ENCODE results near the gene MRPS23. TPM values are rescaled to one million over a fixed set of nuclear protein-coding genes. Genes with fewer than 3 reads are reported as not detected.

The MRPS23 gene
- polyA plus RNA-seq, 1 experiment, result 34.1 TPM

DNA sequence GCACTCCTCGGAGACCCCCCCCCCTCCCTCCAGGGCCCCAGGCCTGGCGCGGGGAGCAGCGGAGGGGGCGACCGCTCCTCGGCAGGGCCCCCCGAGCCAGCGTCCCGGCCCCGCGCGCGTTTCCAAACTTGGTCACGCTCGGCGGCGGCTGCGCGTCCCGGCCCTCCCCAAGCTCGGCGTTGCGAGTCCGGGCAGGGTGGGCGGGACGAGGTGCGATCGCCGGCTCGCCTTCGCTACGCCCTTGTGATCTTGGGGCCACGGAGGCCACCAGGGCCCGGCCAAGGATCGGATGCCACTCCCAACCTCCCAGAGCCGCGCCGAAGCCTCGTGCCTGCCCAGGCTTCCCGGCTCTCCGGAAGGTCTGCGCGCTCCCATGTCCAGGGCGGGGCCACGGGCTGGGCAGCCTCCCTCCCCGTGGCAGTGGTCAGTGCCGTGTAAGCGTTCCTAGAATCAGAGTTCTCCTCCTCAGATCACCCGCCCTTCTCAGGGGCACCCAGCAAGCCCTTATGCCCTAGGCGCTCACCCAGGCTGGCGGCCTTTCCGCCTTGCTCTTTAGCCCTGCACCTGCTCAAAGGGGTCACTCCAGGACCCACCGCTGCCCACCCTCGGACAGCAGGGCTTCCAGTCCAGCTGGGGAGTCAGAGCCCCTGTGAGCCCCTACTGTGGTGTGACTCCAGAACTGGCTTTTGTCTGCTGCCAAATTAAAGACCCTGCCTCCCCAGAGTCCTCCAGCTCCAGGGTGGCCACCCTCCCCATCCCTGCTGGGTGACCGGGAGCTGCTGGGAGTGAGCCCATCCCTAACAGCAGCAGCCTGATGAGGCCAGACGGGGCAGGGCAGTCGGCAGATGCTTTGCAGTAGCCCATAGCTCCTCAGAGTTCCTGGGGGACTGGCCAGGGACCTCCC lies 12.2 kb upstream of the MRPS23 start:
- H3K4me3 ChIP-seq (ENCODE audit: low read depth, low read length), result peak overlapping the region; percentile 52
- ChIA-PET CTCF (interaction anchor here (0.6 to 17.7 kb wide), 6 partner anchors 16 to 136 kb away, joined by 3 to 661 read pairs (median 4); no protein-coding TSS in a partner anchor), POLR2A (interaction anchor here (0.7 to 4.6 kb wide), 9 partner anchors 8 to 781 kb away, joined by 3 to 43 read pairs (median 4); partner anchors contain the start of genes SRSF1 and VEZF1)
- TF ChIP-seq, protein P1, sequence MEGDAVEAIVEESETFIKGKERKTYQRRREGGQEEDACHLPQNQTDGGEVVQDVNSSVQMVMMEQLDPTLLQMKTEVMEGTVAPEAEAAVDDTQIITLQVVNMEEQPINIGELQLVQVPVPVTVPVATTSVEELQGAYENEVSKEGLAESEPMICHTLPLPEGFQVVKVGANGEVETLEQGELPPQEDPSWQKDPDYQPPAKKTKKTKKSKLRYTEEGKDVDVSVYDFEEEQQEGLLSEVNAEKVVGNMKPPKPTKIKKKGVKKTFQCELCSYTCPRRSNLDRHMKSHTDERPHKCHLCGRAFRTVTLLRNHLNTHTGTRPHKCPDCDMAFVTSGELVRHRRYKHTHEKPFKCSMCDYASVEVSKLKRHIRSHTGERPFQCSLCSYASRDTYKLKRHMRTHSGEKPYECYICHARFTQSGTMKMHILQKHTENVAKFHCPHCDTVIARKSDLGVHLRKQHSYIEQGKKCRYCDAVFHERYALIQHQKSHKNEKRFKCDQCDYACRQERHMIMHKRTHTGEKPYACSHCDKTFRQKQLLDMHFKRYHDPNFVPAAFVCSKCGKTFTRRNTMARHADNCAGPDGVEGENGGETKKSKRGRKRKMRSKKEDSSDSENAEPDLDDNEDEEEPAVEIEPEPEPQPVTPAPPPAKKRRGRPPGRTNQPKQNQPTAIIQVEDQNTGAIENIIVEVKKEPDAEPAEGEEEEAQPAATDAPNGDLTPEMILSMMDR (IDR thresholded peaks at IDR 0.05; ENCODE audit: low read depth, low read length), result no peak
- no peak for DNase-seq (ENCODE audit: low read depth, low spot score)
- H3K9me3 ChIP-seq (ENCODE audit: control insufficient read depth, insufficient read depth, low read length), result no peaks in the 10 kb centered on the region
- no peaks in the 10 kb centered on the region for H3K27me3 ChIP-seq (ENCODE audit: control insufficient read depth, insufficient read depth, low read length)
- H3K27ac ChIP-seq (ENCODE audit: low read depth, low read length), result peak overlapping the region; percentile 39

DNA sequence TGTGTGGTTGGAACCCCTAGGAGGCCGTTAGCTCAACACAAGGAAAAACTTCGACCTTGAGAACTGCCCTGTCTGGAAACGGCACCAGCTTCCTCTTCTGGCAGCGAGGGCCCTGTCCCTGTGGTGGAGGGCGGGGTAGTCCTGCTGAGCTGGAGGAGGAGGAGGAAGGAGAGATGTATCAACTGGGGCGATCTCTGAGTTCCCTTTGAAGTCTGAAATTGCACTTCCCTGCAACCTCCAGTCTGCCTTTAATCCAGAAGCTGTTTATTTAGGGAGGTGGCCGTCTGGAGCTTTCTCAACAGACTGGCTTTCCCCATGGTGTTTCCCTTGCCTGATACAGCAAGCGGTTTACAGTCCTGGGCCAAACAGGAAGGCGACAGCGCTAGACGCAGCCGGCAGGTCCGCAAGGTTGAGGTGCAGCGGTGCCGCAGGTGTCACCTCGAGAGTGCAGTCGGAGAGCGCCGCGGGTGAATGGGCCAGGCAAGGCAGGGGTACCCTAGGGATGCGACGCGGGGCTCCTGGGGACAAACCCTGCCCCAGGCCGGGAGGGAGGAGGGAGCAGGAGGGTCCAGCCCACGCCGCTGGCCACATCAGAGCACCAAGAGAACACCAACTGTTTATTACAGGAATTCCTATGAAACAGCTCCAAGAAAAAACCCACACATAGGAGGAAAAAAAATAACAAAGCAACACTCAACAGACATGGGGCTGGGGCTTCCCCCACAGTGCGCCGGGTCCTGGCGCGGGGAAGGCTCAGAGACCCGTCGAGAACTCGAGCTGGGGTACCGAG lies 11.4 kb upstream of the MRPS23 start:
- ChIA-PET POLR2A (interaction anchor here (0.5 to 4.6 kb wide), 14 partner anchors 9 to 782 kb away, joined by 3 to 43 read pairs (median 4); partner anchors contain the start of genes SRSF1 and VEZF1), CTCF (interaction anchor here (0.6 to 17.7 kb wide), 13 partner anchors 9 to 253 kb away, joined by 3 to 661 read pairs (median 5); partner anchors contain the start of genes CUEDC1 and MRPS23)
- no peaks in the 10 kb centered on the region for H3K9me3 ChIP-seq (ENCODE audit: control insufficient read depth, insufficient read depth, low read length)
- no peak for DNase-seq (ENCODE audit: low read depth, low spot score)
- H3K27me3 ChIP-seq (ENCODE audit: control insufficient read depth, insufficient read depth, low read length), result no peaks in the 10 kb centered on the region
- peak overlapping the region; percentile 52 for H3K4me3 ChIP-seq (ENCODE audit: low read depth, low read length)
- H3K27ac ChIP-seq (ENCODE audit: low read depth, low read length), result peak overlapping the region; percentile 68
- TF ChIP-seq, protein P1 (IDR thresholded peaks at IDR 0.05; ENCODE audit: low read depth, low read length), result no peak

DNA sequence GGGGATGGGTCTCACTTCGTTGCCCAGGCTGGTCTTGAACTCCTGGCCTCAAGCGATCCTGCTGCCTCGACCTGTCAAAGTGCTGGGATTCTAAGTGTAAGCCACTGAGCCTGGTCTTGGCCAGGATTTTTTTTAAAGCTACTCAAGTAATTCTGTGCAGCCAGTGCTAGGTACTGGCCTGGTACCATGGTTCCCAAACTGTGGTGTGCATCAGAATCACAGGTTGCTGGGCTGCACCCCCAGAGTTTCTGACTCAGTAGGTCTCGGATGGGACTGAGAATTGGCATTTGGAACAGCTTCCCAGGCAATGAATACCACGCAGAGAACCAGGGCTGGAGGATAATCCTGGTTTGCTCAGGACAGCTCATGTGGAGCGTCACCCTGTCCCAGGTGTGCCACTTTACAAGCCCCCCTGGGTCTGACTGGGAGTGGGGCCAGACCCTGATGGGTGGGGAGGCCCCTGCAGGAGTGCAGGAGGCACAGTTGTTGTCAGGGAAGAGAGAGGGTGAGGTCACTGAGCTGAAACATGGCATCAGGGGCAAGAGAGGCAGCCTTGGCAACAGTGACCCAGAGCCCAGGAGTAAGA lies 10.7 kb upstream of the MRPS23 start:
- Histone ChIP-seq H3K4me3 (ENCODE audit: low read depth, low read length) (no peak overlapping the region), H3K9me3 (ENCODE audit: control insufficient read depth, insufficient read depth, low read length) (no peaks in the 10 kb centered on the region), H3K27ac (ENCODE audit: low read depth, low read length) (no peak overlapping the region), H3K27me3 (ENCODE audit: control insufficient read depth, insufficient read depth, low read length) (no peaks in the 10 kb centered on the region)
- DNase-seq (ENCODE audit: low read depth, low spot score), result no peak
- POLR2A ChIA-PET, result interaction anchor here (0.5 to 4.6 kb wide), 15 partner anchors 10 to 146 kb away, joined by 3 to 43 read pairs (median 6); partner anchors contain the start of genes MRPS23 and SRSF1
- TF ChIP-seq, protein P1 (IDR thresholded peaks at IDR 0.05; ENCODE audit: low read depth, low read length), result no peak
- CTCF ChIA-PET, result interaction anchor here (0.6 to 17.7 kb wide), 18 partner anchors 9 to 411 kb away, joined by 3 to 661 read pairs (median 5); partner anchors contain the start of genes CUEDC1 and MRPS23

DNA sequence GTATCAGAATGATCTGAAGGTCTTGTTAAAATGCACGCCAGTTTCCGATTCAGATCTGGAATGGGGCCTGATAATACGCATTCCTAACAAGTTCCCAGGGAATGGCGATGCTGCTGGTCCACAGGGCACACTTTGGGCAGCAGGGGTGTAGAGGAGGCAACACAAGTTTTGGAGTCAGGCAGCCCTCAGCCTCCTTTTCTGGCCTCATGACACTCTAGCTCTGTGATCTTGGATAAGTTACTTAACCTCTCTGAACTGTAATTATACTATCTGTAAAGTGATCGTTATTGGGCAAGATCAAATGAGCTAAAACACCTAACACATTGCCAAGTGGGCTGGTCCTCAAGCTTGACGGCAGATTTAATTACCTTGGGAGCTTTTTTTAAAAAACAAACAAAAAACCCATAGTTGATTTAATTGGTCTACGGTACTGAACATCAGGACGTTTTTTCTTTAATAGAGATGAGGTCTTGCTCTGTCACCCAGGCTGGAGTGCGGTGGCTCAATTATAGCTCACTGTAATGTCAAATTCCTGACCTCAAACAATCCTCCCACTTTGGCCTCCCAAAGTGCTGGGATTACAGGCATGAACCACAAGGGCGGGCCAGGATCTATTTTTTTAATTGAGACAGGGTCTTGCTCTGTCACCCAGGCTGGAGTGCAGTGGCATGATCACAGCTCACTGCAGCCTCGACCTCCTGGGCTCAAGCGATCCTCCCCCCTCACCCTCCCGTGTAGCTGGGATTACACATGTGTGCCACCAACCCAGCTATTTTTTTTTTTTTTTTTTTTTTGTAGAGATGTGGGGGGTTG lies 10.0 kb upstream of the MRPS23 start:
- CTCF ChIA-PET, result interaction anchor here (0.6 to 17.7 kb wide), 18 partner anchors 8 to 411 kb away, joined by 3 to 661 read pairs (median 5); partner anchors contain the start of genes CUEDC1 and MRPS23

More for the DNA sequence above, 10.0 kb upstream of the MRPS23 start:
- Histone ChIP-seq H3K9me3 (ENCODE audit: control insufficient read depth, insufficient read depth, low read length) (no peaks in the 10 kb centered on the region), H3K27me3 (ENCODE audit: control insufficient read depth, insufficient read depth, low read length) (no peaks in the 10 kb centered on the region), H3K27ac (ENCODE audit: low read depth, low read length) (no peak overlapping the region), H3K4me3 (ENCODE audit: low read depth, low read length) (no peak overlapping the region)
- DNase-seq (ENCODE audit: low read depth, low spot score), result no peak
- TF ChIP-seq, protein P1 (IDR thresholded peaks at IDR 0.05; ENCODE audit: low read depth, low read length), result no peak
- POLR2A ChIA-PET, result interaction anchor here (0.5 to 4.6 kb wide), 13 partner anchors 10 to 140 kb away, joined by 3 to 43 read pairs (median 5); partner anchors contain the start of gene MRPS23

All from AG04450 (cell line).